A673 (cell line): ENCODE measurements around the gene TC2N. TPM values are rescaled to one million over a fixed set of nuclear protein-coding genes. Genes with fewer than 3 reads are reported as not detected.

Experiments used
- BruUV-seq: library from RNA; stranded (reverse); fragments of 400-500 nt; replicated peaks from 2 replicates; lab custom pipeline; 2021; lab: Mats Ljungman, UMichigan
- CTCF ChIA-PET: fragments of 300-600 bp; sonication (Branson Sonifier 250); formaldehyde crosslinking; loops from one replicate; lab custom pipeline; 2022; ENCODE audit warnings: antibody characterized with exemption; lab: Charles Lee
- POLR2A ChIA-PET: fragments of 300-600 bp; sonication (Branson Sonifier 250); formaldehyde crosslinking; loops from one replicate; lab custom pipeline; 2022; ENCODE audit warnings: antibody characterized with exemption; ENCODE audit not compliant: low non-redundant PET; lab: Charles Lee
- DNase-seq: peaks from one replicate; pipeline ENCODE4 v3.0.0-alpha.2; 2015; ENCODE audit warnings: low spot score
- H3K27ac ChIP-seq: fragments of 200-600 bp; sonication (generic); 2 replicates; pipeline ENCODE4 v1.5.1; 2016; ENCODE audit warnings: mixed run types, low read depth, mild to moderate bottlenecking, mixed read lengths, antibody characterized with exemption, low read length; ENCODE audit not compliant: poor library complexity, severe bottlenecking
- H3K27me3 ChIP-seq: fragments of 200-600 bp; sonication (generic); replicated peaks from 2 replicates; pipeline ENCODE4 v1.6.1; 2017; ENCODE audit warnings: mixed run types, low read depth, mild to moderate bottlenecking, mixed read lengths, antibody characterized with exemption, low read length; ENCODE audit not compliant: insufficient read depth, poor library complexity
- H3K36me3 ChIP-seq: fragments of 200-600 bp; sonication (generic); 2 replicates; pipeline ENCODE4 v1.6.1; 2016; ENCODE audit warnings: mixed run types, mild to moderate bottlenecking, mixed read lengths, antibody characterized with exemption, low read length; ENCODE audit not compliant: insufficient read depth, poor library complexity, severe bottlenecking
- H3K4me1 ChIP-seq: fragments of 200-600 bp; sonication (generic); 2 replicates; pipeline ENCODE4 v1.6.1; 2017; ENCODE audit warnings: mixed run types, mild to moderate bottlenecking, mixed read lengths, antibody characterized with exemption, low read length; ENCODE audit not compliant: insufficient read depth, poor library complexity, severe bottlenecking
- H3K4me3 ChIP-seq: fragments of 200-600 bp; sonication (generic); 2 replicates; pipeline ENCODE4 v1.5.1; 2016; ENCODE audit warnings: low read depth, mixed run types, mild to moderate bottlenecking, mixed read lengths, low read length; ENCODE audit not compliant: poor library complexity, severe bottlenecking
- H3K9me3 ChIP-seq: fragments of 200-600 bp; sonication (generic); 2 replicates; pipeline ENCODE4 v1.6.1; 2016; ENCODE audit warnings: mixed run types, low read depth, mild to moderate bottlenecking, mixed read lengths, antibody characterized with exemption, low read length; ENCODE audit not compliant: poor library complexity, severe bottlenecking
- CTCF ChIP-seq: fragments of 300-800, 200-600 bp; sonication (generic); conservative IDR thresholded peaks from 2 replicates; pipeline ENCODE4 v1.5.1; 2017; ENCODE audit warnings: low read depth, mild to moderate bottlenecking, antibody characterized with exemption, low read length, moderate library complexity, mixed read lengths
- EZH2 ChIP-seq: fragments of 200-600 bp; sonication (generic); IDR thresholded peaks from 2 replicates; pipeline ENCODE4 v1.6.1; 2017; ENCODE audit warnings: borderline replicate concordance, low read depth, mild to moderate bottlenecking, mixed read lengths, antibody characterized with exemption, low read length; ENCODE audit not compliant: poor library complexity, severe bottlenecking
- intact Hi-C: fragments of 100-400 bp; cut with micrococcal nuclease; formaldehyde crosslinking; loops from one replicate; pipeline ENCODE4 v1.10.0; 2022; ENCODE audit not compliant: unreplicated experiment
- total RNA-seq: library from RNA; stranded (reverse); gene quantifications from 2 replicates; pipeline ENCODE4 v1.2.3, GENCODE V29; 2021

The TC2N gene
- total RNA-seq, 1 experiment from 2014 or later = 0.45 TPM

DNA sequence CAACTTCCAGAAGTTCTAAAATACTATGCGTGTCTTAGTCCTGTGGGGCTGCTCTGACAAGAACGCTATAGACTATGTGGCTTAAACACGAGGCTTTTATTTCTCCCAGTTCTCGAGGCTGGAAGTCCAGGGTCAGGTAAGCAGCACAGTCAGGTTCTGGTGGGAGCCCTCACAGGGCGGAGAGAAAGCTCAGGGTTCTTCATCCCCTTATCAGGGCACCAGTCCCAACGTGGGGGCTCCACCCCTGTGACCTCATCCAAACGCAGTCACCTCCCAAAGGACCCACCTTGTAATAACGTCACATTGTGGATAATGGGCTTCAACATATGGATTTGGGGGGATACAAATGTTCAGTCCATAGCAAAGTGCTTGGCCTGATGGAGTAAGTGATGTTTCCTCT is 37.1 kb upstream of the TC2N start:
- no peak overlapping the region for H3K4me3 ChIP-seq
- H3K9me3 ChIP-seq = no peaks in the 10 kb centered on the region
- BruUV-seq = no TSS peak
- CTCF ChIA-PET = no interaction called here
- H3K36me3 ChIP-seq = no peaks in the 10 kb centered on the region
- POLR2A ChIA-PET = no interaction called here
- no peaks in the 10 kb centered on the region for H3K27me3 ChIP-seq
- no peak for TF ChIP-seq CTCF
- no peak for TF ChIP-seq EZH2
- no peak overlapping the region for H3K27ac ChIP-seq
- no peak for DNase-seq
- no peaks in the 10 kb centered on the region for H3K4me1 ChIP-seq
- intact Hi-C loops = no loop called here

- intact Hi-C loops = no loop called here
- Histone ChIP-seq H3K4me3 (no peak overlapping the region), H3K4me1 (no peaks in the 10 kb centered on the region), H3K27me3 (no peaks in the 10 kb centered on the region), H3K27ac (no peak overlapping the region), H3K9me3 (no peaks in the 10 kb centered on the region), H3K36me3 (no peaks in the 10 kb centered on the region)
- no TSS peak for BruUV-seq
- TF ChIP-seq CTCF = no peak
- DNase-seq = no peak
- POLR2A ChIA-PET = no interaction called here
- CTCF ChIA-PET = no interaction called here
Observed at GRCh38 chr14:91903070-91903469, 35.7 kb upstream of the TC2N start.

DNA sequence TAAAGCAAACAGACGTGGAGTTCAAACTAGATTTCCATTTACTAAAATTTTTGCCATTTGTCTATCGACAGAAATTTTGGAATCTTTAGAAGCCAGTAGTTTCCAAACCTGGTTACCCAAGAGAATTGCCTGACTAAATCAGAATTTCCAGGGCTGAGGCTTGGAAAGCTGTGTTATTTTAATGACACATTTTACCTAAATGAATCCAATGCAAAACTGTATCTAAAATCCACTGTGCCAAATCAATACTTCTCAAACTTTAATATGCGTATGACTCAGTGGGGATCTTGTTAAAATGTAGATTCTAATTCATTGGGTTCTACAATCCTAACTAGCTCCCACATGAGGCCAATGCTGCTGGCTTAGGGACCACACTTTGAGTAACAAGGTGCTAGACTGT is 35.0 kb upstream of the TC2N start:
- BruUV-seq = no TSS peak
- Histone ChIP-seq H3K27me3 (no peaks in the 10 kb centered on the region), H3K36me3 (no peaks in the 10 kb centered on the region), H3K4me3 (no peak overlapping the region), H3K27ac (no peak overlapping the region), H3K9me3 (no peaks in the 10 kb centered on the region), H3K4me1 (no peaks in the 10 kb centered on the region)
- intact Hi-C loops = no loop called here
- TF ChIP-seq EZH2 (no peak), CTCF (no peak)
- CTCF ChIA-PET = no interaction called here
- POLR2A ChIA-PET = no interaction called here
- DNase-seq = no peak
